Hindlimb muscle (tissue), 1 donor: Measurements from ENCODE around the gene TMEM217. TPM values are rescaled to one million over a fixed set of nuclear protein-coding genes. Genes with fewer than 3 reads are reported as not detected.
"Not testable (repeated sequence)": the region's sequence is repeated elsewhere in the genome, so short reads cannot be mapped to it uniquely, and the experiment has no call there.

Experiments used
- DNase-seq: peaks from one replicate; pipeline ENCODE4 v3.0.0-alpha.2; 2013
- polyA plus RNA-seq: library from polyadenylated mRNA; unstranded; fragments of 120-200 nt; gene quantifications from one replicate; pipeline ENCODE4 v1.2.1, GENCODE V29; 2013; ENCODE audit not compliant: insufficient read length

The TMEM217 gene
- polyA plus RNA-seq, 1 donor, result 0.72 TPM

DNA sequence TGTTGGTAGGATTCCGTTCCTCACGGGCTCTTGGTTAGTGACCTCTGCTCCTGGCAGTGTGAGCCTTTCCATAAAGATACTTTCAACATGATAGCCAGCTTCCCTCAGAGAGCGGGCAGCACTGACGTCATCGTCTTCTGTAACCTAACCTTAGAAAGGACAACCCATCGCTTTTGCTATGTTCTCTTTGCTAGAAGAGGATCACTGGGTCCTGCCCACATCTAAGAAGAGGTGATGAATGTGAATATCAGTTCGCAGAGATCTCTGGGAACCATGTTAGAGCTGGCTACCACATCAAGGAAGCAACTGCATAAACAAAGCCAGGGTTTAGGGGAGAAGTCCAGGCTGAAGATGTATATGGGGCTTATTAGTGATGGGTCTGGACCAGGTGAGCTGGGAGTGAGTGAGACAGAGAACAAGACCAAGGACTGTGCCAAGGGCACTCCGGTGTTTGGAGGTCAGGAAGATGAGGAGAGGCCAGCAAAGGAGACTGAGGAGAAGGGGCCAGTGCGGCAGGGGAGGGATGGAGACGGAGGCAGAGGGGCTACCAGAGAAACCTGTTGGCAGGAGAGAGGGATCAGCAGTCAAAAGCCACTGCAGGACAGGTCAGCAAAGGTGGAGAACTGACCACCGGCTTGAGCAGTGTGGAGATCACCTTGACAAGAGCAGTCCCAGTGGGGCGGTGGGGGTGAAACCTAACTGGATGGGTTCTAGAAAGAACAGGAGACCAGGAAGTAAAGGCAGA, 48.3 kb downstream of the TMEM217 start:
- no peak for DNase-seq

DNA sequence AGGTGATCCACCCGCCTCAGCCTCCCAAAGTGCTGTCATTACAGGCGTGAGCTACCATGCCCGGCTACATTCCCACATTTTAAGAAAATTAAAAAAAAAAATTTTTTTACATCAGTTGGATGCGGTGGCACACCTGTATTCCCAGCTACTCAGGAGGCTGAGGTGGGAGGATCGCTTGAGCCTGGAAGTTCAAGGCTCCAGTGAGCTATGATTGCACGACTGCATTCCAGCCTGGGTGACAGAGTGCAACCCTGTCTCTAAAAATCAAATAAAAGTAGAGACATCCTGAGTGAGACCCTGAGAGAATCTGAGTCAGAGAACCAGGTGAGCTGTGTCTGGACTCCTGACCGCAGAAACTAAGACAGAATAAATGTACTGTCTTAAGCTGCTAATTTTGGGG, 49.2 kb downstream of the TMEM217 start:
- DNase-seq, result no peak

GRCh38 chr6:37207903-37208456, 50.0 kb downstream of the TMEM217 start:
- DNase-seq, result no peak

DNA sequence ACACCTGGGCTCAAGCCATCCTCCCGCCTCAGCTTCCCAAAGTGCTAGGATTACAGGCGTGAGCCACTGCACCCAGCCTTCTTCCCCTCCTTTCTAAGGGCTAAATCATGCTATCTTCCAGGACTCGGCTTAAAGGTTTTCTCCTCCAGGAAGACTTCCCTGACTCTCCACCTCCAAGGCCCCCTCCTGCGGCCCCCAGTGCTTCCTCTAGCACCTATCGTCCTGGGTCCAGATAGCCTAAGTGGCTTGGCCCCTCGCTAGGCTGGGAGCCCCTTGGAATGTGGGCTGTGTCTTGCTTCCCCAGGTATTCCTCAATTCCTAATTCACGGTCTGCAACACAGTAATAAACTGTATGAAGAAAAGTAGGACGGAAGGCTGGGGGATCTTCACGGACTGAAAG, 51.3 kb downstream of the TMEM217 start:
- DNase-seq, result no peak

- DNase-seq, result no peak
These were observed 52.0 kb downstream of the TMEM217 start for GRCh38 chr6:37205997-37206340.

- no peak for DNase-seq
These were observed 52.6 kb downstream of the TMEM217 start for GRCh38 chr6:37205175-37205996.

- no peak for DNase-seq
These were observed 53.8 kb downstream of the TMEM217 start for GRCh38 chr6:37204014-37204751.

DNA sequence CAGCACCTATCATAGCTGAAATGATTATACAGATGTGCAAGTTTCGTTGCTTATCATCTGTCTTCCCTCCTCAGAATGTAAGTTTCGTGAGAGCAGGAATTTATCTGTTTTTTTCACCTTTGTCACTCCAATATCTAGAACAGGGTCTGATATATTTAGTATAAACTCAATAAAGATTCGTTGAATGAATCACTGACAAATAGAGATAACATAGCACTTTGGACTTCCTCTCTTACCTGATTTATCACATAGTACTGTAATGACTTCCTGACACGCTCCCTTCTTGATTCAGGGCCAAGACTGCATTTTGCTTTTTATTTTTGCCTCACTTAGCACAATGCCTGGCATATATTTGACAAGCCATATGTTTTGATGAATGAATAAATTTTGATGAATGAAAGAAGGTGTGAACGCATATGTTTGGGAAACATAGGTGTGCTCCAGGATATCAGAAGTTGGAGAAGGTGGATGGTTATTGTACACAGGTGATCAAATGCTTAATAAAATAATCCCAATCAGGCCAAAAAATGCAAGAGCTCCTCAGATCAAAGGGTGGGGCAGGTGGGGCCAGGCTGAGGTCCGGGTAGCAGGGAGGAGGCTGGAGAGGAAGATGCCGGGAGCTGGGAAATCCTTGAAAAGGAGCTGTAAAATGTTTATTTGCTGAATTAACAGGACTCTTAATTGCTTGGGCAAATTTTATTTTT, 55.0 kb downstream of the TMEM217 start:
- no peak for DNase-seq

DNA sequence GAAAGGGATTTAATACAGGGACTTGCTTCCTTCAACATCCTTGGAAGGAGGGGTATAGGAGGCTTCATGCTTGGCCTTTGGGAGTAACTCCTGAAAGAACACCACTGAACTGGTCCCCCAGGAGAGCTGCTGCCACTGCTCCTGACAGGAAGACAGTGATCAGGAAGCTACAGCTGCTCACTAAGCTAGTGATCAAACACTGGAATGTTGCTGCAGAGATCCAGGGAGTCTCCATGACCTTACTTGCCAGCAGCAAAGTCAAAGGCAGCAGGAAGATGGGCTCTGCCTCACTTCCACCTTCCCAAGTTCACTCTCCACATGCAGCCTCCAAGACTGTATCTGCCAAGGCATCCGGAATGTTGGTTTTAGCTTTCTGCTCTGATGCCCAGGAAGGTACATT, 56.2 kb downstream of the TMEM217 start:
- no peak for DNase-seq

GRCh38 chr6:37200085-37200484, 57.9 kb downstream of the TMEM217 start:
- DNase-seq, result no peak

- not testable (repeated sequence) for DNase-seq
These were observed 61.5 kb downstream of the TMEM217 start for GRCh38 chr6:37196451-37196850.

GRCh38 chr6:37194886-37195285, 63.1 kb downstream of the TMEM217 start:
- DNase-seq, result not testable (repeated sequence)

GRCh38 chr6:37192666-37193065, 65.3 kb downstream of the TMEM217 start:
- DNase-seq, result no peak

DNA sequence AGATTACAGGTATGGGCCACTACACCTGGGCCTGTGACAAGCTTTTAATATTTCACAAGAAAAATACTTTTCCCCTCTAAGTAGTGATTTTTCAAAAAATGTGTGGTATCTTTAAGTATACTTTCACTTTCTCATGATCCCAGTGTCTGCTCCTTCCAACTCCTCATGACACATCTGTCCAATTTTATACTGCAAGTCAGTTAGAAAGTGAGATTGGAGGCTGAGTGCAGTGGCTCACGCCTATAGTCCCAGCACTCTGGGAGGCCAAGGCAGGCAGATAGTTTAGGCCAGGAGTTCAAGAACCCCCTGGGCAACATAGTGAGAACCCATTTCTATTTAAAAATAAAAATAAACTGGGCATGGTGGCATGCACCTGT, 67.8 kb downstream of the TMEM217 start:
- DNase-seq, result no peak

- DNase-seq, result no peak
These were observed 68.9 kb downstream of the TMEM217 start for GRCh38 chr6:37188962-37189510.

DNA sequence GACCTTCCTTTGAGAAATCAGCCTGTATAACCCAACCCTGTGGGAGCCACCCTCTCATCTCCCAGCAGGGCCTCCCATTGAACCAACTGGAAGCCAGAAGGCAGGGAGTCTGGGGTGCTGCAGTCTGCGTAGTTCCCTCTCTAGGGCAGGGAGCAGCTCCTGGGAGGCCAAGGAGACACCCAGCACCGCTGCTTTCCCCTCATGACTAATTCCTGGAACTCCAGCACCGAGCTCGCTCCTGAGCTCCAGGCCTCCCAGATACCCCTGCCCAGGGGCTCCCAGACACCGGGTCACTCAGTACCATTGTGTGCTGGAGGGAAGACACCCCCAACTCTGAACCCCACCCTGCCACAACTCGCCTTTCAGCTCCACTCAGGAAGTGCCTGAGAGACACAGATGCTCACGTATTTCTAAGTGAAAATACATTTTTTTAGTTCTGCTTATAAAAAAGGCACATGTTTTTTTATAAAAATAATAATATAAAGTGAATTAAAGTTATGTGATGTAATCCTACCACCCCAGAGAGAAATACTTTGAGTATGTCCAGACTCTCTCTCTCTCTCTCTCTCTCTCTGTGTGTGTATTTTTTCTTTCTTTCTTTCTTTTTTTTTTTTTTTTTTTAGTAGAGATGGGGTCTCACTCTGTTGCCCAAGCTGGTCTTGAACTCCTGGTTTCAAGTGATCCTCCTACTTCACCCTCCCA, 70.5 kb downstream of the TMEM217 start:
- DNase-seq, result no peak

GRCh38 chr6:37185949-37186720, 71.8 kb downstream of the TMEM217 start:
- not testable (repeated sequence) for DNase-seq

GRCh38 chr6:37182736-37183590, 75.0 kb downstream of the TMEM217 start:
- no peak for DNase-seq

GRCh38 chr6:37180610-37181009, 77.3 kb downstream of the TMEM217 start:
- not testable (repeated sequence) for DNase-seq

DNA sequence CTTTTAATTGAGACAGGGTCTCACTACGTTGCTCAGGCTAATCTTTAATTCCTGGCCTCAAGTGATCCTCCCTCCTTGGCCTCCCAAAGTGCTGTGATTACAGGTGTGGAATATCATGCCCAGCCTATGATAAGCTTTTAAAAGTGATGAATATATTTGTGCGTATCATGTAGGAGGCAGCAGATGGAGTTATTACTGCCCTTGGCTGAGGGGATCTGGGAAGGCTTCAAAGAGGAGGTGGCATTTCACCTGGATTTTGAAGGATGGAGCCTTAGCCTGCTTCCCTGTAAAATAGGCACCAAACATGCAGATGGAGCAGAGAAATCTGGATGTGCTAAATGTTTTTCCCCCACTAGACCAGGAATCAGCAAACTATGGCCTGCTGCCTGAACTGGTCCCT, 77.9 kb downstream of the TMEM217 start:
- DNase-seq, result no peak
